RWPE1 (cell line): Measurements from ENCODE around the gene POGLUT3.

ENCODE experiments used
- CTCF ChIA-PET: fragments of 350-600 bp; sonication (Branson Sonifier 250); formaldehyde crosslinking; extraction: SDS; loops from one replicate; lab custom pipeline; 2021; lab: Yijun Ruan, JAX
- POLR2A ChIA-PET: fragments of 400-600 bp; formaldehyde crosslinking; extraction: SDS; loops from one replicate; lab custom pipeline; 2020; ENCODE audit warnings: antibody characterized with exemption; ENCODE audit not compliant: low non-redundant PET; lab: Yijun Ruan, JAX
- DNase-seq: peaks from one replicate; pipeline ENCODE4 v3.0.0; 2012; ENCODE audit warnings: low spot score
- H3K27ac ChIP-seq: fragments of 450-650 bp; 2 replicates; pipeline ENCODE4 v1.5.1; 2017
- CTCF ChIP-seq: fragments of 450-650 bp; conservative IDR thresholded peaks from 2 replicates; pipeline ENCODE4 v1.5.1; 2017; ENCODE audit warnings: low read depth, mild to moderate bottlenecking

Gene POGLUT3

GRCh38 chr11:108497317-108498045, 703 bp downstream of the POGLUT3 start:
- CTCF ChIA-PET: no interaction called here
- no peak for TF ChIP-seq CTCF
- POLR2A ChIA-PET: interaction anchor here (2.1 kb wide), 1 partner anchor 30 kb away, joined by 6 read pairs; the partner anchor contains the start of gene C11orf65
- H3K27ac ChIP-seq: peak overlapping the region; percentile 91
- DNase-seq: peak; percentile 95

DNA sequence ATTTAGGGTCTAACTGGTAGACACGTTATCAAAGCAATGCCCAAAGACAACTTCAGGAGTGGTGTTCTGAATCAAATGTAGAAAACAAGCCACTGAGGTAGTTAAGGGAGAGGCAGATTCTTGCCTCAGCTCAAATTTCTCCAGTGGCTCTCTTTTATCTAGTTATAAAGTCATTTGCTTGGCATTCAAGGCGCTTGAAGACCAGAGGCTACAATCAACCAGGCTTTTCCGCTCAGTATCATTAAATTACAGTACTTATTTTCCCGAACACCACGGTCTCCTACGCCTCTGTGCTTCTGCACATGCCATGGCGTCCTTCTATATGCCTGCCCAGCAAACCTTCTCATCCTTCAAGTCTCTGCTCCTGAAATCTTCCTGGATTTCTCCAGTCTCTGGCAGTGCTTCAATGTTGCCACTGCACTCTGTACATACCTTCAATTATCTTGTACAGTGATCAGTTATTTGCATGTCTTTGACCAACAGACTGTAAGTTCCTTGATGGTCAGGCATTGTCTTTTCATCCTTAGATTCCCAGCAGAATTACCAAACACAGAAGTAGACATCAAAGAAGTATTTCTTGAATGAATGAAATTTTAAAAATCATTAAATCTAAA, 1.4 kb downstream of the POGLUT3 start:
- TF ChIP-seq CTCF: no peak
- ChIA-PET CTCF (no interaction called here), POLR2A (interaction anchor here (2.1 kb wide), 1 partner anchor 30 kb away, joined by 6 read pairs; the partner anchor contains the start of gene C11orf65)
- no peak for DNase-seq
- peak overlapping the region; percentile 91 for H3K27ac ChIP-seq

DNA sequence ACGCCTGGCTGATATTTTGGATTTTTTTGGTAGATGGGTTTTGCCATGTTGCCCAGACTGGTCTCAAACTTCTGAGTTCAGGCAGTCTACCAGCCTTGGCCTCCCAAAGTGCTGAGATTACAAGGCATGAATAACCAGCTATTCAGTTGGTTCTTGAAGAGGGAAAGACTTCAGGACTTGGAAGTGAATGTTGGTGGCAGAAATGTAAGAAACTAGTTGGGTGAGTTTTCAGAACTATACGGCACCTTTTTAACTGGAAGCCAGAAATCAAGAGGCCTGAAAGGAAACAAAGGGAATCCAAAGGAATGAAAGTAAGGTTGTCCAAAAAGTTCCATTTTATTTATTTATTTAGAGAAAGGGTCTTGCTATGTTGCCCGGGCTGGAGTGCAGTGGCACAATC, 2.9 kb downstream of the POGLUT3 start:
- no peak overlapping the region for H3K27ac ChIP-seq
- ChIA-PET CTCF (no interaction called here), POLR2A (no interaction called here)
- no peak for DNase-seq
- no peak for TF ChIP-seq CTCF

DNA sequence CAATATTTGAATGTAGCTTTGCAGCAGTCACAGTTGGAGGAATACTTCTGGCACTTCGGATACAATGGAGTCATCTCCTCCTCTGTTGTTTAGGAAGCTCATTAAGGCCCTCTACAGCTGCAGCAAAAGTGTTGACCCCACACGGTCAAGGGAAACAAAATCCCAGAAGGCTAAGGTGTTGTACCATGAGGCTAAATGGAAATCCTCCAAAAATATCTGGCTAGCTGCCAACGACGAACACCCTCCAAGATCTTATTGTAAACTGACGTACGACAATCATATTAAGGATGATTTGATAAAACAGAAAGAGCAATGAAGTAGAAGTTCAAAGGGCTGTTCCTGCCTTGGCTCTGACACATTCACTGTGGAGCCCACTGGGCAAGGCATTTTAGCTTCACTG, 4.0 kb downstream of the POGLUT3 start:
- DNase-seq: no peak
- H3K27ac ChIP-seq: no peak overlapping the region
- ChIA-PET POLR2A (no interaction called here), CTCF (no interaction called here)
- no peak for TF ChIP-seq CTCF

- DNase-seq: no peak
- H3K27ac ChIP-seq: no peak overlapping the region
- no peak for TF ChIP-seq CTCF
- POLR2A ChIA-PET: no interaction called here
- CTCF ChIA-PET: no interaction called here
Observed at GRCh38 chr11:108491936-108492335, 6.2 kb downstream of the POGLUT3 start.

DNA sequence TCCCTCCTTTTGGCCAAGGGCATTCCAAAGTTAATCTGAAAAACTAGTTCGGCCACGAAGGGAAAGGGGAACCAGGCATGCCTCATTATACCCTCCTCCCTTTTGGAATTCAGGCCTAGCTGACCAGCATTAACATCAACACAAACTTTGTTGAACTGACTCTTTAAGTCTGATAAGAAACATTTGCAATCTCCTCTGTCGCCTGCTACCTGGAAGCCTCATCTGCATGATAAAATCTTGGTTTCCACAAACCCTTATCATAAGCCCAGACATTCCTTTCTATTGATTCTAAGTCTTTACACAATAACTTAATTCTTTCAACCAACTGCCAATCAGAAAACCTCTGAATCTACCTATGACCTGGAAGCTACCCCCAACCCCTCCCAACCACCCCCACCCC, 11.4 kb downstream of the POGLUT3 start:
- DNase-seq: no peak
- POLR2A ChIA-PET: no interaction called here
- no peak for TF ChIP-seq CTCF
- no peak overlapping the region for H3K27ac ChIP-seq
- CTCF ChIA-PET: no interaction called here
